AG09319 (cell line): ENCODE measurements around the gene SLC35F4.

ENCODE experiments used
- DNase-seq: peaks from one replicate; pipeline ENCODE4 v3.0.0-alpha.2; 2010; ENCODE audit warnings: low read depth; ENCODE audit errors: extremely low read depth
- TF ChIP-seq, protein P1 (sequence below): IDR thresholded peaks from 2 replicates; pipeline ENCODE4 v1.5.1; 2011; ENCODE audit warnings: low read depth, mild to moderate bottlenecking, inconsistent platforms, low read length, moderate library complexity

SLC35F4 gene

DNA sequence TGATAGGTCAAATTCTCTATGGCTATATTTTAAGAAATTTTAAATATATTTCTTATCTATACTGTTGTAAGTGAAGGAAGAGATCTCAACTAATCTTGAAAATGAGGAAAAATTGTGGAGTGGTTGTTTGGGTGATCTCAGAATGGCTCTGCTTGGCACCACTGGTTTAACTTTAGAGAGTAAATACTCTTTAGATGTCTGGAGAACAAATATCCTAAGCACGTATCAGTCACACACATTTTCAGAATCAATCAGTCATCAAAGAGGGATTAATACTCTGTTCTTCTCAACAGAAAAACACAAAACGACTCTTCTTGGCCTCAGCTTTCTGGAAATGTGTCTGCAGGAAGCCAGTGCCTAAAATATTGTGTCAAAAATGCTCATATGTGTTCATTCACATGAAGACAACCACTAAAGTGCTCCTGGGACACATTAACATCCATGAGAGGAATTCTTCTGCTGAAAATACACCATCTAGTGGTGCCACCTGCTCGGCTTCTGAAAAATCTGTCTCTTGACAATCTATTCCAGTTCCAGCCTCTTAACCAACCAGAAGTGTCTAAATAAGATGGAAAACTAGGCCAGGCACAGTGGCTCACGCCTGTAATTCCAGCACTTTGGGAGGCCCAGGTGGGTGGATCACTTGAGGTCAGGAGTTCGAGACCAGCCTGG is 291.1 kb downstream of the SLC35F4 start:
- DNase-seq: no peak
- TF ChIP-seq, protein P1, sequence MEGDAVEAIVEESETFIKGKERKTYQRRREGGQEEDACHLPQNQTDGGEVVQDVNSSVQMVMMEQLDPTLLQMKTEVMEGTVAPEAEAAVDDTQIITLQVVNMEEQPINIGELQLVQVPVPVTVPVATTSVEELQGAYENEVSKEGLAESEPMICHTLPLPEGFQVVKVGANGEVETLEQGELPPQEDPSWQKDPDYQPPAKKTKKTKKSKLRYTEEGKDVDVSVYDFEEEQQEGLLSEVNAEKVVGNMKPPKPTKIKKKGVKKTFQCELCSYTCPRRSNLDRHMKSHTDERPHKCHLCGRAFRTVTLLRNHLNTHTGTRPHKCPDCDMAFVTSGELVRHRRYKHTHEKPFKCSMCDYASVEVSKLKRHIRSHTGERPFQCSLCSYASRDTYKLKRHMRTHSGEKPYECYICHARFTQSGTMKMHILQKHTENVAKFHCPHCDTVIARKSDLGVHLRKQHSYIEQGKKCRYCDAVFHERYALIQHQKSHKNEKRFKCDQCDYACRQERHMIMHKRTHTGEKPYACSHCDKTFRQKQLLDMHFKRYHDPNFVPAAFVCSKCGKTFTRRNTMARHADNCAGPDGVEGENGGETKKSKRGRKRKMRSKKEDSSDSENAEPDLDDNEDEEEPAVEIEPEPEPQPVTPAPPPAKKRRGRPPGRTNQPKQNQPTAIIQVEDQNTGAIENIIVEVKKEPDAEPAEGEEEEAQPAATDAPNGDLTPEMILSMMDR: no peak

DNA sequence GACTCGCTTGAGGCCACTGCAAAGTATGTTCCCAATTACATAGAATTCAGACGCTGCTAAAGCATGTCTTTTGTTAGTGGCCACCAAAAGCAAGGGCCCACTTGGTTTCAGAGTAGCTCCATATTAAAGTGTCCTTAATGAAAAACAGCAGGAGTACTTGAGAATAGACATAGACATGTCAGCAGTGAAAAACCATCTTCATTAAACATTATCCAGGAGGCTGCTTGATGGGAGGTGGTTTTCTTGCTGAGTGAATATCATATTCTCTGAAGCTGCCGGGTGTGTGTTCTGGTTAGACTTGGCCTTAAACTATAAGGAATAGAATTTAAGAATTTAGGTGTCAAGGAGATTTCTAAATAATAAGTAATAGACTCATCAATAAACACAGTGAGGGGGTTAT is 292.7 kb downstream of the SLC35F4 start:
- TF ChIP-seq, protein P1: no peak
- no peak for DNase-seq

DNA sequence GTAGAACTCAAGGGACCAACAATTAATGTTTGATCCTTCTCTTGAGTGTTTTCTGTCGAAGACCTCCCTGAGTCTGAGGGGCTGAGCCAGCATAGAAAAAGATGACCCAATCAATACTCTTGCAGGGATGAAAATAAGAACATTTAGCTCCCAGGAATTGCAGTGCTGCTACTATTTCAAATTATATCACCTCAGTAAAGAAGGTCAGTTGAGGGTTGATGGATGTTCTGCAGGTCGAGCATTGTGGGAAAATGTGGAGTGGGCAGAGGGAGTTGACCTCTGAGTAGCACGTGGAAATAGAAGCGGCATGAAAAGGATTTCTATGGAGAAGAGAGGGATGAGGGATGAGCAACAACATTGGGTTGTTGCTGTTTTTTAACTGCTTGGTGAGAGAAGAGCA is 297.3 kb downstream of the SLC35F4 start:
- TF ChIP-seq, protein P1: no peak
- no peak for DNase-seq

DNA sequence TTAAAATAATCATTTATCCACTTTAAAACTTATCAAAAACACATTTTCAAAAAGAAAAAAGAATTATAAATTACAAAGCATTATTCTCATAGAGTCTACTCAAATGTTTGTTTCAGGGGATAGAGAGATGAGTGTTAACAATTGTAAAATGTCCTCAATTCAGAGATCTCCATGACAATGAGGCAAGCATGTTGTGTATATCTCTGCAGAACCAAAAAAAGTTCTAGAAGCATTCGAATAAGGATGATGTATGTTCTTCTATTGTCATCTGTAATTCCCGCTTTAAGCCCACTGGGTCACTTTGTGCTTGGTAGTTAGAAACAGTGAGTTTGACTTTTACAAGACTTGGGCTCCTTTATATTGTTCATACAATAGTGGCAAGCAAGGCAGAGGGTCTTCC is 298.7 kb downstream of the SLC35F4 start:
- no peak for DNase-seq
- TF ChIP-seq, protein P1: no peak

DNA sequence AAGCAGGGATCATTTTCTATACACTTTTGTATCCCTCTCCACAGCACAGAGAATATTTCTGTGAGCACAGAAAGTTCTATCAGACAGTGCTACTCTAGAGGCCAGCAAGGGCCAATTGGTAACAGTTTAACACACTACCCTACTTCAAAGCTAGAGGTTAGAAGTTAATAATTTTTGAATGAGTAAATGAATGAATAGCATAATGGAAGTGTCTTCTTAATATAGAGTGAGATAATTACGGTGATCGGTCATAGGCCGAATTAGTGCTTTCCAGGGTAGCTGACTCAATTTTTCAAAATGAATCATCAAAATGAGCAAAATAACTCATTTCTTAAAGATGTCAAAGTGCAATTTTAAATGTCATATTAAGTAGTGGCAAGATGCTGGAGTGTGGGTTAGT is 305.2 kb downstream of the SLC35F4 start:
- DNase-seq: no peak
- TF ChIP-seq, protein P1: no peak

DNA sequence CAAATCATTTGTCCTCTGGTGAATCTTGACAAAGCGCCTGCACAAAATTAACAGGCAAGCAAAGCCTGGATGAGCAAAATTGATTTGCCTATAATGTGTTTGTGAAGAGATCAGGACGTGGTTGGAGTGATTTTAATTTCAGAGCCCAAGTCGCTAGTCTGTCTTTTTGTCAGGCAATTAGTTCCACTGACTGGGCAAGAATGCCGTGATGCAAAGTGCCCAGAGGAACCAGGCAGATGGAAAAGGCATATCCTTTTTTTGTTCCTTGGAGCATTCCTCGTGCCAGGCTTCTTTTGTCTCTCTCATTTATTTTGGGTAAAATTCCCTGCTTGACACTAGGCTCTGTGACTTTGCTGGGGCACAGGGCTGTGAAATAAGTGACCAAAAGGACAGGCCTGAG is 306.3 kb downstream of the SLC35F4 start:
- TF ChIP-seq, protein P1: no peak
- DNase-seq: no peak

DNA sequence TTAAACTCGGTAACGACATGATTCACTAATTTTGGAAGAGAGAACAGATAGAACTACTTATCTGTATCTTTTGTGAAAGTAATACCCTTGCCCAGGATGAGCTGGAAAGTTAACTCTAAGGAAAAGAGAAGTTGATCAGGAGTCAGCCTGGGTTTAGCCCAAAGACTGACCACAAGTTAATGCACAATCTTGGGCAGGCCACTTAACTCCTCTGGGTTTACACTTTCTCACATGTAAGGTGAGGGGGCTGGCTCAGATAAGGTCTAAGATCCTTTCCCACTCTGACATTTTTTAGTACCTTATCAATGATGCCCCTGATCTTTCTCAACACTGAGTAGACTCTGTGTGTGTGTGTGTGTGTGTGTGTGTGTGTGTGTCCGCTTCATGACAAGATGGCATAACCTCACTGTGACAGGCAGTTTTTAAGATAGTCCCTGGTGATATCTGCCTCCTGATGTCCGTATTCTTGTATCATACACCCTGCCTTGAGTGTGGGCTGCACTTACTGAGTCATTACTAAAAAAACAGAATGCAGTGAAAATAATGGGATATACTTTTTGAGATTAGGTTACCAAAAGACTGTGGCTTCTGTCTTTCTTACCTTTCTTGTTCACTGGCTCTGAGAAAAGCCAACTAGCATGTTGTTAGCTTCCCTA is 316.0 kb downstream of the SLC35F4 start:
- no peak for DNase-seq
- TF ChIP-seq, protein P1: no peak
